CD4-positive, alpha-beta T cell (primary cell): ENCODE measurements around the gene KIAA1217. TPM values are rescaled to one million over a fixed set of nuclear protein-coding genes. Genes with fewer than 3 reads are reported as not detected.

Experiments used
- ATAC-seq: fragments of 200-7000 bp; cut with Tn5 transposase; one replicate; pipeline ENCODE4 v1.10.0; 2022; ENCODE audit warnings: mild to moderate bottlenecking; ENCODE audit not compliant: poor library complexity
- CTCF ChIA-PET: fragments of 350-600 bp; sonication (Branson Sonifier 250); formaldehyde crosslinking; loops from one replicate; lab custom pipeline; 2021; ENCODE audit warnings: antibody characterized with exemption, inconsistent platforms; lab: Charles Lee
- POLR2A ChIA-PET: fragments of 350-600 bp; sonication (Branson Sonifier 250); formaldehyde crosslinking; loops from one replicate; lab custom pipeline; 2021; ENCODE audit warnings: antibody characterized with exemption, inconsistent platforms; lab: Charles Lee
- DNase-seq, 14 experiments: peaks; one replicate each; pipeline ENCODE4 v3.0.0-alpha.2; 2013 to 2020; ENCODE audit warnings: mixed read lengths in 2 of 14
- H3K27ac ChIP-seq, 2 donors: one replicate each; pipeline versions ENCODE4 v1.5.1 to v1.7.0; 2013; ENCODE audit warnings: low read length in 2 of 2, low read depth in 1 of 2, mild to moderate bottlenecking in 1 of 2
- H3K27me3 ChIP-seq, 2 experiments: 1 replicate in 1 of 2; 2 replicates in 1 of 2; pipeline versions ENCODE4 v1.6.1 to v1.7.0; 2013; ENCODE audit warnings: low read length in 2 of 2, control low read depth in 1 of 2, mild to moderate bottlenecking in 1 of 2, moderate library complexity in 1 of 2; ENCODE audit not compliant: insufficient read depth in 2 of 2, control insufficient read depth in 1 of 2
- H3K36me3 ChIP-seq: one replicate; pipeline ENCODE4 v1.6.1; 2013; ENCODE audit warnings: low read length, control low read depth; ENCODE audit not compliant: insufficient read depth
- H3K4me1 ChIP-seq: one replicate; pipeline ENCODE4 v1.6.1; 2013; ENCODE audit warnings: low read length, control low read depth; ENCODE audit not compliant: insufficient read depth
- H3K4me3 ChIP-seq: one replicate; pipeline ENCODE4 v1.5.1; 2013; ENCODE audit warnings: mild to moderate bottlenecking, low read length, moderate library complexity
- H3K9me3 ChIP-seq, 2 experiments: 1 replicate in 1 of 2; 2 replicates in 1 of 2; pipeline versions ENCODE4 v1.6.1 to v1.7.0; 2013; ENCODE audit warnings: low read length in 2 of 2, mild to moderate bottlenecking in 2 of 2, control low read depth in 1 of 2, moderate library complexity in 1 of 2; ENCODE audit not compliant: control insufficient read depth in 1 of 2, insufficient read depth in 1 of 2
- H3K27ac Mint-ChIP-seq: one replicate; pipeline ENCODE4 v1.8.0; 2020; ENCODE audit warnings: mixed read lengths
- H3K27me3 Mint-ChIP-seq: one replicate; pipeline ENCODE4 v1.8.0; 2021; ENCODE audit warnings: mixed read lengths
- H3K36me3 Mint-ChIP-seq: one replicate; pipeline ENCODE4 v1.8.0; 2021; ENCODE audit warnings: low read depth, mixed read lengths
- H3K4me1 Mint-ChIP-seq: one replicate; pipeline ENCODE4 v1.8.0; 2021; ENCODE audit warnings: low read depth, mixed read lengths
- H3K4me3 Mint-ChIP-seq: one replicate; pipeline ENCODE4 v1.8.0; 2020; ENCODE audit warnings: mild to moderate bottlenecking, mixed read lengths
- H3K9me3 Mint-ChIP-seq: one replicate; pipeline ENCODE4 v1.8.0; 2020; ENCODE audit warnings: mixed read lengths
- intact Hi-C, 2 experiments: fragments of 100-400 bp; cut with DNase I in 1 of 2; cut with micrococcal nuclease in 1 of 2; formaldehyde crosslinking; loops; one replicate each; pipeline versions ENCODE4 v1.15.1 to v1.9.0; 2023 to 2025; cut with DNase I, micrococcal nuclease
- total RNA-seq, 174 experiments: library from RNA in 2 of 174; stranded (reverse) in 2 of 174; gene quantifications; one replicate each; pipeline ENCODE4 v1.2.3 and lab custom pipeline; 2021 to 2026
- TF ChIP-seq, protein P1 (sequence below): fragments of 200-600 bp; IDR thresholded peaks from one replicate; pipeline ENCODE4 v1.8.0; 2022; ENCODE audit warnings: antibody characterized with exemption, mild to moderate bottlenecking

The KIAA1217 gene
- total RNA-seq, 2 experiments from 2014 or later, result not detected

DNA sequence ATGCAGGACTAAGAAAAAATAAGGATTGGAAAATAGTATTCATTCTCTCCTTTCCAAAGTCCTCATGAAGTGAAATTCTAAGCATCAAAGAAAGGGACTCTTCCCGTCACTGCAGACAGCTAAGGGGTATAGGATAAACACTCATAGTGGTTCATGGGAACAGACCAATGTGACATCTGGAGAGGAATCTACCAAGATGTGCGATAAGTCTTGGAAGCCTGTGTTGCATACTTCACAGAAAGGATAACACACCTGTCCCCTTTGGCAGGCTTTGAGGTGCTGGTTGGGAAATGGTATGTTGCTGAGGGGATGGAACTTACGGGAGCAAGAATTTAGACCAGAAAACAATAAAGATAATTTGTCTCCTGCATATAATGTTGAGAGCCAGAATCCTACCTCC, 266.7 kb downstream of the KIAA1217 start:
- Mint-ChIP-seq H3K4me1 (no peaks in the 10 kb centered on the region), H3K27ac (no peak overlapping the region), H3K9me3 (peaks cover 6% of the 10 kb centered on the region), H3K27me3 (peaks cover 33% of the 10 kb centered on the region), H3K36me3 (no peaks in the 10 kb centered on the region), H3K4me3 (no peak overlapping the region)
- Histone ChIP-seq H3K27ac (no peak overlapping the region), H3K36me3 (no peaks in the 10 kb centered on the region), H3K27me3 (peaks cover 5 to 6% of the 10 kb centered on the region in 2 experiments), H3K9me3 (peaks cover 0 to 9% of the 10 kb centered on the region in 2 experiments), H3K4me3 (no peak overlapping the region), H3K4me1 (no peaks in the 10 kb centered on the region)
- TF ChIP-seq, protein P1, sequence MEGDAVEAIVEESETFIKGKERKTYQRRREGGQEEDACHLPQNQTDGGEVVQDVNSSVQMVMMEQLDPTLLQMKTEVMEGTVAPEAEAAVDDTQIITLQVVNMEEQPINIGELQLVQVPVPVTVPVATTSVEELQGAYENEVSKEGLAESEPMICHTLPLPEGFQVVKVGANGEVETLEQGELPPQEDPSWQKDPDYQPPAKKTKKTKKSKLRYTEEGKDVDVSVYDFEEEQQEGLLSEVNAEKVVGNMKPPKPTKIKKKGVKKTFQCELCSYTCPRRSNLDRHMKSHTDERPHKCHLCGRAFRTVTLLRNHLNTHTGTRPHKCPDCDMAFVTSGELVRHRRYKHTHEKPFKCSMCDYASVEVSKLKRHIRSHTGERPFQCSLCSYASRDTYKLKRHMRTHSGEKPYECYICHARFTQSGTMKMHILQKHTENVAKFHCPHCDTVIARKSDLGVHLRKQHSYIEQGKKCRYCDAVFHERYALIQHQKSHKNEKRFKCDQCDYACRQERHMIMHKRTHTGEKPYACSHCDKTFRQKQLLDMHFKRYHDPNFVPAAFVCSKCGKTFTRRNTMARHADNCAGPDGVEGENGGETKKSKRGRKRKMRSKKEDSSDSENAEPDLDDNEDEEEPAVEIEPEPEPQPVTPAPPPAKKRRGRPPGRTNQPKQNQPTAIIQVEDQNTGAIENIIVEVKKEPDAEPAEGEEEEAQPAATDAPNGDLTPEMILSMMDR, result no peak
- no peak for ATAC-seq
- no peak for DNase-seq
- ChIA-PET POLR2A (no interaction called here), CTCF (no interaction called here)
- intact Hi-C loops, result no loop called here

DNA sequence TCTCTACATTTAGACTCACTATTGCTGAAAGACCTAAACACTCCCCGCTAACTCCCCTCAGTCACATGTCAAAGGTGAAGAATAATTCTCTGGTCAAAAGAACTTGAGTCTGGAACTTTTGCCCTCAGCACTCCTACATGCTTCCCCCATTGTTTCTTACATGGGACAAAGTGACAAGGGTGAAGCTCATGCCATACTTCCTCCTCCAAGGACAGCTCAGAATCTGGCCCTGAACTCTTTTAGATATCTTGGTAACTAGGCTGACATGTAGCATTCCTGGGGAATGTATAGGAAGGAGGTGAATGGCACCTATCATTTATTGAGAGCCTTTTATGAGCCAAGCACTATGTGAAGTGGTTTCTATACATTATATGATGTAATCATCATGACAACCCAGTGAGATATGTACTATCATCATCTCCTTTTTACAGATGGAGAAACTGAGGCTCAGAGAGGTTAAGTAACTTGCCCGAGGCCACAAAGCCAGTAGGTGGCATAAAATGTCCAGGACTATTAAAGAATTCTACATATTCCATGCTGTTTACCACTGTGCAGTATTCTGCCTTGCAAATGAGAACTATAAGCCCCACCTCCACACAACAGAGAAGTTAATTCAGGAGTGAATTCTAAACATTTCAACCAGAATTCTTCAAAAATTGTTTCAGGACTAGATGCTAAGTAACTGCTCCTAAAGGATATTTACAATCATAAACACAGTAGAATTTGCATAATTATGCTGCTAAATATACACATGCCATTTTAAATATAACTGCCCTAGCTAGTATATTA, 268.2 kb downstream of the KIAA1217 start:
- Histone ChIP-seq H3K9me3 (peaks cover 0 to 9% of the 10 kb centered on the region in 2 experiments), H3K36me3 (no peaks in the 10 kb centered on the region), H3K27ac (no peak overlapping the region), H3K4me1 (no peaks in the 10 kb centered on the region), H3K4me3 (no peak overlapping the region), H3K27me3 (peaks cover 5 to 6% of the 10 kb centered on the region in 2 experiments)
- Mint-ChIP-seq H3K27me3 (peaks cover 31% of the 10 kb centered on the region), H3K4me3 (no peak overlapping the region), H3K9me3 (peaks cover 6% of the 10 kb centered on the region), H3K27ac (no peak overlapping the region), H3K4me1 (no peaks in the 10 kb centered on the region), H3K36me3 (no peaks in the 10 kb centered on the region)
- ChIA-PET POLR2A (no interaction called here), CTCF (no interaction called here)
- no peak for ATAC-seq
- TF ChIP-seq, protein P1, result no peak
- DNase-seq, result no peak
- intact Hi-C loops, result no loop called here

DNA sequence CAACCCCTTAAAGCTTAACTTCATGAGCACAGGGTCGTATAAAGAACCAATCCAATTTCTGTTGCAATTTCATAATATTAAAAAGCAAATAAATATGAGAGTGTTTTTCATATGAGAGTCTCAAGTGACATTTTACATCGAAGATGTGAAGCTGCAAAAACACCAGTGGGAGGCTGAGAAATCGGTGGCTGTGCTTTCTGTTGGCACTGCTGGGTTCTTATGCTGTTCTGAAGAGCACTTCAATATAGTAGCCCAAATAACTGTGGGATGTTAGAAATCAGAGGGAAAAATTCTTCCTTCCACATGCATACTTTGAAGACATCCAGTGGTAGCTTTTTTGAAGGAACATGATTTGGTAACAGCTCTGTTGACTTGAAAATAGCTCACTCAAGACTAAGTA, 269.0 kb downstream of the KIAA1217 start:
- intact Hi-C loops, result no loop called here
- Mint-ChIP-seq H3K4me3 (no peak overlapping the region), H3K27me3 (peaks cover 23% of the 10 kb centered on the region), H3K27ac (no peak overlapping the region), H3K9me3 (peaks cover 6% of the 10 kb centered on the region), H3K4me1 (no peaks in the 10 kb centered on the region), H3K36me3 (no peaks in the 10 kb centered on the region)
- Histone ChIP-seq H3K4me3 (no peak overlapping the region), H3K27me3 (peaks cover 4 to 5% of the 10 kb centered on the region in 2 experiments), H3K36me3 (no peaks in the 10 kb centered on the region), H3K4me1 (no peaks in the 10 kb centered on the region), H3K27ac (no peak overlapping the region), H3K9me3 (peaks cover 0 to 9% of the 10 kb centered on the region in 2 experiments)
- ATAC-seq (no peak), DNase-seq (no peak)
- CTCF ChIA-PET, result no interaction called here
- TF ChIP-seq, protein P1, result no peak
- POLR2A ChIA-PET, result no interaction called here
